Activated CD4-positive, alpha-beta T cell treated with anti-CD3 and anti-CD28 coated beads for 36 hours (primary cell): ENCODE measurements around the gene ZNF200. TPM values are rescaled to one million over a fixed set of nuclear protein-coding genes. Genes with fewer than 3 reads are reported as not detected.

Experiments used
- ATAC-seq: fragments of 200-7000 bp; cut with Tn5 transposase; one replicate; pipeline ENCODE4 v1.10.0; 2021; ENCODE audit warnings: mild to moderate bottlenecking, moderate library complexity
- CTCF ChIA-PET: fragments of 350-600 bp; sonication (Branson Sonifier 250); formaldehyde crosslinking; loops from one replicate; lab custom pipeline; 2021; ENCODE audit warnings: antibody characterized with exemption; lab: Charles Lee
- POLR2A ChIA-PET: fragments of 350-600 bp; sonication (Branson Sonifier 250); formaldehyde crosslinking; loops from one replicate; lab custom pipeline; 2021; ENCODE audit warnings: antibody characterized with exemption, inconsistent platforms; lab: Charles Lee
- DNase-seq: peaks from one replicate; pipeline ENCODE4 v3.0.0-alpha.2; 2020
- H3K27ac Mint-ChIP-seq: one replicate; pipeline ENCODE4 v1.8.0; 2021; ENCODE audit warnings: mixed read lengths
- H3K27me3 Mint-ChIP-seq: one replicate; pipeline ENCODE4 v1.8.0; 2021; ENCODE audit warnings: mixed read lengths
- H3K36me3 Mint-ChIP-seq: one replicate; pipeline ENCODE4 v1.8.0; 2021; ENCODE audit warnings: low read depth, mixed read lengths
- H3K4me1 Mint-ChIP-seq: one replicate; pipeline ENCODE4 v1.8.0; 2021; ENCODE audit warnings: mixed read lengths
- H3K4me3 Mint-ChIP-seq: one replicate; pipeline ENCODE4 v1.8.0; 2021; ENCODE audit warnings: mild to moderate bottlenecking, moderate library complexity, mixed read lengths
- H3K9me3 Mint-ChIP-seq: one replicate; pipeline ENCODE4 v1.8.0; 2021; ENCODE audit warnings: low read depth, mixed read lengths
- intact Hi-C, 2 experiments: fragments of 100-400 bp; cut with DNase I in 1 of 2; cut with micrococcal nuclease in 1 of 2; formaldehyde crosslinking; loops; one replicate each; pipeline versions ENCODE4 v1.14.2 to v1.15.1; 2022 to 2024; cut with DNase I, micrococcal nuclease
- total RNA-seq, 2 experiments: library from RNA; stranded (reverse); gene quantifications; one replicate each; pipeline ENCODE4 v1.2.3, GENCODE V29; 2021

The ZNF200 gene
- total RNA-seq, 2 experiments from 2014 or later: 8.3 to 9.0 TPM

DNA sequence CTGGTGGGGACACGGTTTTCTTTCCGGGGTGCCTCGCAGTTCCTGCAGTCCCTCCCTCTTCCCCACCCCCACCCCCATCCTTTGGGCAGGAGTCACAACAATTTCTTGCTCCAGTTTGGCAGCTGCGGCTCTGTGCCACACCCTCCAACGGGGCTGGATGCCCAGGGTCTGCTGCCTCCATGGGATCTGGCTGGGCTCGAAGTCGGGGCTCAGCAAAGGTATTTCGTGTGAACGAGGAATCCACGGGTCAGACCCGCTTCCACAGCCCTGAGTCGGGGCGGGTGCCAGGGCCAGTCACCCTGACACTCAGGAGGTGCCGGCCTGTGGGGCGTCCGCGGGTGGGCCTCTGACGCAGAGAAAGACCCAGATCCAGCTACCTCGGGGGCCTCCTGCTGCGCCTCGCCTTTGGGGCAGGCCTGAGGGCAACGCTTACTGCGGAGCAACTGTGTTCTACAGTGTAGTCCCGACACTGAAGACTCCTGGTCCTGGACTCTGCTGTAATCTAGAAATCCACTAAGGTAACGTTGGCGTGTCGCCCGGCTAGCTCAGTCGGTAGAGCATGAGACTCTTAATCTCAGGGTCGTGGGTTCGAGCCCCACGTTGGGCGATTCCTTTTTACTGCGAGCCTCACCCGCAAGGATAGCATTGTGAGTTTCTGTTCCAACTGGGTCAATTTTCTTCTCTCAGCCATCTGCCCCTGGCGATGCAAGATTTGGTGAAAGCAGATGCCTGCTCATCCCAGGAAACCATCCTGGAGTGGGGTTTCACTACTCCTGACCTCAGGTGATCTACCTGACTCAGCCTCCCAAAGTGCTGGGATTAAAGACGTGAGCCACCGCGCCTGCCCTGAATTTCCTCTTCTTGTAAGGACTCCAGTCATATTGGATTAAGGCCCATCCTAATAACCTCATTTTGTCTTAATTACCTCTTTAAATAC is 59.5 kb downstream of the ZNF200 start:
- no peak overlapping the region for H3K27ac Mint-ChIP-seq

DNA sequence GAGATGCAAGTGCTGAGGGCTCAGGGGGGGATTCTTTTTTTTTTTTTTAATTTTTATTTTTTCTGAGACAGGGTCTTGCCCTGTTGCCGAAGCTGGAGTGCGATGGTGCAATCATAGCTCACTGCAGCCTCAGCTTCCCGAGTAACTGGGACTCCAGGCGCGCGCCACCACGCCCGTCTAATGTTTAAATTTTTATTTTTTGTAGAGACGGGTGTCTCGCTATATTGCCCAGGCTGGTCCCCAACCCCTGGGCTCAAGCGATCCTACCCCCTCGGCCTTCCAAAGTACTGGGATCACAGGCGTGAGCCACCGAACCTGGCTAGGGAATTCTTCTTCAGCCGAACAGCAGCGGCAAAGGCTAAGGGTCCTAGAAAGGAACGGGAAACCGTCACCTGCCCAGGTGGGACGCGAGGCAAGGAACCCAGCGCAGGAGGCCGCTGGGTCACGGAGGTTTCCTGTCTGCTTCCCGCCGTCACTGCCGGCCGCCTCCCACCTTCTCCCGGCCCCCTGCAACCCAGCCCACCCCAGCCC is 60.3 kb downstream of the ZNF200 start:
- Mint-ChIP-seq H3K4me1 (peaks cover 37% of the 10 kb centered on the region), H3K27me3 (peaks cover 54% of the 10 kb centered on the region), H3K9me3 (no peaks in the 10 kb centered on the region), H3K4me3 (peak overlapping the region; percentile 47), H3K36me3 (peaks cover 3% of the 10 kb centered on the region), H3K27ac (peak overlapping the region; percentile 26)
- ChIA-PET POLR2A (interaction anchor here (0.6 kb wide), 2 partner anchors 16 to 291 kb away, joined by 3 read pairs; no protein-coding TSS in a partner anchor), CTCF (interaction anchor here (1.0 to 1.2 kb wide), 2 partner anchors 10 to 147 kb away, joined by 3 read pairs; no protein-coding TSS in a partner anchor)
- ATAC-seq: no peak
- DNase-seq: no peak
- intact Hi-C loops: loop anchor here (1.0 to 5.0 kb wide), 4 partner anchors 9 to 328 kb away; partner anchors contain the start of genes CLUAP1 (in 1 of the 2) and OR1F1 (in 1 of the 2)

More for the DNA sequence above, 59.5 kb downstream of the ZNF200 start:
- H3K36me3 Mint-ChIP-seq: peaks cover 3% of the 10 kb centered on the region
- peaks cover 37% of the 10 kb centered on the region for H3K4me1 Mint-ChIP-seq
- intact Hi-C loops: loop anchor here in 1 of 2 experiments (1.0 to 2.0 kb wide), 2 partner anchors 9 to 13 kb away; partner anchors contain the start of gene OR1F1
- no peak for ATAC-seq
- ChIA-PET CTCF (interaction anchor here (0.6 kb wide), 2 partner anchors 12 to 35 kb away, joined by 3 to 4 read pairs; no protein-coding TSS in a partner anchor), POLR2A (interaction anchor here (0.6 kb wide), 1 partner anchor 292 kb away, joined by 3 read pairs; no protein-coding TSS in a partner anchor)
- peak overlapping the region; percentile 21 for H3K4me3 Mint-ChIP-seq
- H3K9me3 Mint-ChIP-seq: no peaks in the 10 kb centered on the region
- peak; percentile 73 for DNase-seq
- peaks cover 61% of the 10 kb centered on the region for H3K27me3 Mint-ChIP-seq

DNA sequence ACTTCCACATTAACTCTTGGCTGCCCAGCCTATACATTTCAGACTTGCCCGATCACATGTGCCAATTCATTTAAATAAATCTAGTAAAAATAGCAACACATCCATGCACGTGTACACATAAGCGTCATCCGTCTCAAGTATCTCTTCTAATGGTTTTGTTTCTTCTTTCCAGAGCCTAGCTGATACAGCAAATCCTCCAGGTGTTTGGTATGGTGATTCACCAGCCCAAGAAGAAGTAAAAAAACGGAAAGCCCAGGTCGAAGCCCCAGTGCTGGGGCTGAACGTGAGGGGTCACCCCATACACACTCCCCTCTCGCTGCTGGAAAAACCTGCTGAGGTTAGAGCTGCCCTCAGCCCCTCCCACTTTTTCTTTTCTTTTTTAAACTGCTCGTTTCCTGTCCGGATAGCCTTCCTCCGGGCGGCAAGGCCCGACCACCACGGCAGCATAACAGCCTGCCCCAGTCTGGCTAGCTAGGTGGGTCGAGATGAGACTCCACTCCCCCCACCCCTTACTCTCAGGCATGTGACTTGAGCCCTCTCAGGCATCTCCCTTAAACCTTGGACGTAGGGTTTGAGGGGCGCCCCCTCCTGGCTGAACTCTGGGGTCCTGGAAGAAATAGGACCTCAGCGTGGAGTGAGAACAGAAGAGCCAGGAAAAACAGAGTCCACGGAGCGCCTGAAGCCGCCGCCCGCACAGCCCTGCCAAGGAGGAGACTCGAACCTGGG is 60.9 kb downstream of the ZNF200 start:
- no peaks in the 10 kb centered on the region for H3K9me3 Mint-ChIP-seq

More for the DNA sequence above, 60.9 kb downstream of the ZNF200 start:
- Mint-ChIP-seq H3K27ac (peak overlapping the region; percentile 26), H3K4me1 (peaks cover 37% of the 10 kb centered on the region), H3K27me3 (peaks cover 51% of the 10 kb centered on the region), H3K4me3 (peak overlapping the region; percentile 47), H3K36me3 (peaks cover 3% of the 10 kb centered on the region)
- ATAC-seq: peak; percentile 10
- DNase-seq: peak; percentile 61
- ChIA-PET CTCF (interaction anchor here (0.6 to 1.2 kb wide), 5 partner anchors 9 to 334 kb away, joined by 3 to 4 read pairs (median 3); no protein-coding TSS in a partner anchor), POLR2A (interaction anchor here (0.6 kb wide), 2 partner anchors 15 to 291 kb away, joined by 3 read pairs; no protein-coding TSS in a partner anchor)
- intact Hi-C loops: loop anchor here (1.0 to 5.0 kb wide), 3 partner anchors 9 to 328 kb away; partner anchors contain the start of genes CLUAP1 (in 1 of the 2) and OR1F1 (in 1 of the 2)

Other genes starting within 250 kb of the ZNF200 start
- not detected for gene CLDN9, start 222.2 kb downstream of the ZNF200 start, total RNA-seq
- not detected for gene CLDN6, start 217.0 kb downstream of the ZNF200 start, total RNA-seq
- gene TNFRSF12A, start 214.8 kb downstream of the ZNF200 start, total RNA-seq: 1 to 10 TPM; 5.4 to 7.7 TPM
- 10 to 100 TPM; 30.0 to 30.7 TPM for gene HCFC1R1, start 211.2 kb downstream of the ZNF200 start, total RNA-seq
- 10 to 100 TPM; 46.9 to 50.2 TPM for gene THOC6, start 211.1 kb downstream of the ZNF200 start, total RNA-seq
- 1 to 10 TPM in 1 of 2 experiments, under 1 TPM in 1; 0.58 to 1.2 TPM for gene BICDL2, start 198.2 kb downstream of the ZNF200 start, total RNA-seq
- gene MMP25, start 188.6 kb downstream of the ZNF200 start, total RNA-seq: under 1 TPM; 0.55 to 0.91 TPM
- 1,000 to 10,000 TPM; 1,864 to 2,360 TPM for gene IL32, start 169.5 kb downstream of the ZNF200 start, total RNA-seq
- under 1 TPM; 0.11 to 0.30 TPM for gene ZSCAN10, start 135.9 kb downstream of the ZNF200 start, total RNA-seq
- gene ZNF205, start 122.6 kb downstream of the ZNF200 start, total RNA-seq: under 1 TPM; 0.21 to 0.32 TPM
- 1 to 10 TPM; 7.6 to 8.3 TPM for gene ZNF213, start 100.1 kb downstream of the ZNF200 start, total RNA-seq
- not detected for gene OR1F1, start 47.0 kb downstream of the ZNF200 start, total RNA-seq
- under 1 TPM; 0.09 to 0.14 TPM for gene MEFV, start 21.5 kb upstream of the ZNF200 start, total RNA-seq
- 10 to 100 TPM; 19.2 to 19.6 TPM for gene ZNF263, start 48.3 kb upstream of the ZNF200 start, total RNA-seq
- 1 to 10 TPM; 2.9 TPM for gene TIGD7, start 70.3 kb upstream of the ZNF200 start, total RNA-seq
- 10 to 100 TPM; 23.2 to 27.4 TPM for gene ZNF75A, start 70.3 kb upstream of the ZNF200 start, total RNA-seq
- gene OR2C1, start 120.7 kb upstream of the ZNF200 start, total RNA-seq: not detected
- gene ZSCAN32, start 165.8 kb upstream of the ZNF200 start, total RNA-seq: 10 to 100 TPM; 15.7 to 17.4 TPM
- gene ZNF174, start 166.1 kb upstream of the ZNF200 start, total RNA-seq: 1 to 10 TPM; 7.4 to 9.5 TPM
- 1 to 10 TPM; 1.9 to 2.4 TPM for gene ZNF597, start 208.3 kb upstream of the ZNF200 start, total RNA-seq
- gene NAA60, start 208.5 kb upstream of the ZNF200 start, total RNA-seq: 10 to 100 TPM; 25.9 to 38.9 TPM